GM13976 (cell line): Measurements from ENCODE around the gene MEGF11.
"Not testable (repeated sequence)": the region's sequence is repeated elsewhere in the genome, so short reads cannot be mapped to it uniquely, and the experiment has no call there.

ENCODE experiments used
- DNase-seq: peaks from one replicate; pipeline ENCODE4 v3.0.0; 2012; ENCODE audit warnings: low spot score
- in situ Hi-C: fragments of 300-500 bp; cut with MboI; formaldehyde crosslinking; loops from one replicate; pipeline ENCODE4 v1.12.0; 2022; ENCODE audit warnings: low sequenced_read_pairs, mixed read lengths, inconsistent platforms; ENCODE audit not compliant: unreplicated experiment
- TF ChIP-seq, protein P1 (sequence below): IDR thresholded peaks from 2 replicates; pipeline ENCODE4 v1.5.1; 2012; ENCODE audit warnings: borderline replicate concordance, mild to moderate bottlenecking; ENCODE audit not compliant: insufficient read depth; ENCODE audit errors: extremely low read depth, missing control alignments, control extremely low read depth

Gene MEGF11

GRCh38 chr15:65885668-65886218, 367.8 kb downstream of the MEGF11 start:
- no peak for DNase-seq
- TF ChIP-seq, protein P1, sequence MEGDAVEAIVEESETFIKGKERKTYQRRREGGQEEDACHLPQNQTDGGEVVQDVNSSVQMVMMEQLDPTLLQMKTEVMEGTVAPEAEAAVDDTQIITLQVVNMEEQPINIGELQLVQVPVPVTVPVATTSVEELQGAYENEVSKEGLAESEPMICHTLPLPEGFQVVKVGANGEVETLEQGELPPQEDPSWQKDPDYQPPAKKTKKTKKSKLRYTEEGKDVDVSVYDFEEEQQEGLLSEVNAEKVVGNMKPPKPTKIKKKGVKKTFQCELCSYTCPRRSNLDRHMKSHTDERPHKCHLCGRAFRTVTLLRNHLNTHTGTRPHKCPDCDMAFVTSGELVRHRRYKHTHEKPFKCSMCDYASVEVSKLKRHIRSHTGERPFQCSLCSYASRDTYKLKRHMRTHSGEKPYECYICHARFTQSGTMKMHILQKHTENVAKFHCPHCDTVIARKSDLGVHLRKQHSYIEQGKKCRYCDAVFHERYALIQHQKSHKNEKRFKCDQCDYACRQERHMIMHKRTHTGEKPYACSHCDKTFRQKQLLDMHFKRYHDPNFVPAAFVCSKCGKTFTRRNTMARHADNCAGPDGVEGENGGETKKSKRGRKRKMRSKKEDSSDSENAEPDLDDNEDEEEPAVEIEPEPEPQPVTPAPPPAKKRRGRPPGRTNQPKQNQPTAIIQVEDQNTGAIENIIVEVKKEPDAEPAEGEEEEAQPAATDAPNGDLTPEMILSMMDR, result no peak
- in situ Hi-C loops, result no loop called here

DNA sequence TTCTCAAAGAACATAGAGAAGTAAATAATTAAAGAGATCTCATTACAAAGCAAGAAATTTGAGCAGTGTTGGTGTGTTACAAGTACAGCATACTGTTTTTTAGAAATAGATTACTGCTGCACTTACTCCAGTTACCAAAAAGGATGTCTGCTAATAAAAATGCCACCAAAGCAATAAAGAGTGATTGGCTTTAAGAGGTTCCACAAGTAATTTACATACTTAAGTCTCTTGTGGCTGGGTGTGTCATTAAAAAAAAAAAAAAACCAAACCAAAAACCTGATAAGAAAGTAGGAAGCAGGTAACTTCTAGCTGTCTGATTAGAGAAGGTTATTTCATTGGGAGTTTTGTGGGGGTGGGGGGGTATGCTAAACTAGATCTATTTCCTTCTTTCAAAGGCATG, 369.0 kb downstream of the MEGF11 start:
- in situ Hi-C loops, result no loop called here
- no peak for DNase-seq
- TF ChIP-seq, protein P1, result no peak

GRCh38 chr15:65883571-65883970, 370.0 kb downstream of the MEGF11 start:
- no peak for DNase-seq
- TF ChIP-seq, protein P1, result no peak
- in situ Hi-C loops, result no loop called here

DNA sequence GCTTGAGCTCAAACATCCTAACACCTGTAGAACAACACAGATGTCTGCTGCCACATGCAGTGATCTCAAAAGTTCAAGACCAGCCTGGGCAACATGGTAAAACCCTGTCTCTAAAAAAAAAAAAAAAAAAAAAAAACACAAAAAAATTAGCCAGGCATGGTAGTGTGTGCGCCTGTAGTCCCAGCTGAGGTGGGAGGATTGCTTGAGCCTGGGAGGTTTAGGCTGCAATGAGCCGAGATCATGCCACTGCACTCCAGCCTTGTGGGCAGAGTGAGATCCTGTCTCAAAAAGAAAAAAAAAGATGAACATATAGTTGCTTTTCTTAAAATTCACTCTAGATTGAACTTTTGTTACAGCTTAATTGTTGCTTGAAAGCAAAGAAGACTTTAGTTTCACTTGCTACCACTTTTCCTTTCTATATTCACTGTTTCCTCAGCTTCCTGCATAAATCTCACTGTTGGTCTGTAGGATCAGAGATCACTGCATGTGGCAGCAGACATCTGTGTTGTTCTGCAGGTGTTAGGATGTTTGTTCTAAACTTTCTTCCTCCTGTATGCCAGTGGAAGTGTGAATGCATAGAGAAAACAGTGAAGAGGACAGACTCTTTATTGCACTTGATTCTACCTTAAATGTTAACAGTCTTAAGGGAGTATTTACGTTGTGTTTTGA, 371.6 kb downstream of the MEGF11 start:
- TF ChIP-seq, protein P1, result no peak
- no peak for DNase-seq
- in situ Hi-C loops, result no loop called here

DNA sequence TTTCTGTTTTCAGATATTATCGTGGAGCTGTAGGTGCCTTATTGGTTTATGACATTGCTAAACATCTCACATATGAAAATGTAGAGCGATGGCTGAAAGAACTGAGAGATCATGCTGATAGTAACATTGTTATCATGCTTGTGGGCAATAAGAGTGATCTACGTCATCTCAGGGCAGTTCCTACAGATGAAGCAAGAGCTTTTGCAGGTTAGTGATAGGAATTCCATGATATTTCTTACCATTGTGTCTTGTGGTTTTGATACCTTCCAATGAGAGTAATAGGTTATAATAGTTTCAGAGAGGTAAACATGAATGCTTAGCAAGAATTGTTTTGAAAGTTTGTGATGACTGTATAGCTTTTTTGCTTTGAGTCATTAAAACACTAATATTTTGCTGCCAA, 375.8 kb downstream of the MEGF11 start:
- no peak for DNase-seq
- TF ChIP-seq, protein P1, result no peak
- in situ Hi-C loops, result no loop called here

DNA sequence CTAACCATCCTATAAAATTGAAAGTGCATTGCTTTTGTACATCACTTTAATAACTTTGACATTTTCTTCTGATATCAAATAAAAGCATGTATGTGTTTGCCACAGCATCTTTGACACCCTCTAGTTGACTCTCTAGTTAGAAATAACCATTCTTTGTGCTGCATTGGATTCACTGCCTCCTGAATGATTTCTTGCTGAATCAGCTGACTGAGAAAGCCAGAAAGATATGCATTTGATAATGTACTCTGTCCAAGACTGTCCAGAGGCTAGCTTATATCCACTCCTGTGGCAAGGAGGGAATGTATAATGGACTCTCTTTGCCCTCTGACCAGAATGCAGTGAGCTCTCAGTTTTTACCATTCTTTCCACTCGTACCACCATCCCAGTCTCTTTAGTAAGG, 378.1 kb downstream of the MEGF11 start:
- TF ChIP-seq, protein P1, result no peak
- no peak for DNase-seq
- in situ Hi-C loops, result no loop called here

DNA sequence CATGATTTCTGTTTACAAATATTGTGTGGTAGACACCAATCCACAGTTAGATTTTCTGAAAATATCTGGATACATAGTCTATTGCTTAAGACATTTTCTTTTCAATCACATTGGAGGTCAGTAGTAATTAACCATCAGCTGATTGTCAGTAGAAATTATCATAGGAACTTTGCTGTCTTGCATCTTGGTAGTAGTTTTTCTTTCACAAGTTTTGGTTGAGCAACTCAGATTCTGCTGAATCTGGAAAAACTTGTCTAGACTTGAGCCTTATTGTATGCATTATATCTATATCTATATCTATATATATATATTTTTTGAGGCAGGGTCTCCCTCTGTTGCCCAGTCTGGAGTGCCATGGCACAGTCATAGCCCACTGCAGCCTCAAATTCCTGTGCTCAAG, 380.3 kb downstream of the MEGF11 start:
- TF ChIP-seq, protein P1, result no peak
- in situ Hi-C loops, result no loop called here
- DNase-seq, result no peak

GRCh38 chr15:65872596-65872995, 381.0 kb downstream of the MEGF11 start:
- DNase-seq, in situ Hi-C loops: not testable (repeated sequence)

DNA sequence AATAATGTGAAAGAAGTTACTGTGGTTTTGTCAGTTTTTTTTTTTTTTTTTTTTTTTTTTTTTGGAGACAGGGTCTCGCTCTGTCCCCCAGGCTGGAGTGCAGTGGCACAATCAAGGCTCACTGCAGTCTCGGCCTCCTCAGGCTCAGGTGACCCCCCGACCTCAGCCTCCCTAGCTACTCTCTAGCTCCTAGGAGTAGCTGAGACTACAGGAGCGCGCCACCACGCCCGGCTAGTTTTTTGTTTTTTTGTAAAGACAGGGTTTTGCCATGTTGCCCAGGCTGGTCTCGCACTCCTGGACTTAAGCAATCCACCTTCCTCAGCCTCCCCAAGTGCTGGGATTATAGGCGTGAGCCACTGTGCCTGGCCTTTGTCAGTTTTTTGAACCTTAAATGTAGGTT, 381.7 kb downstream of the MEGF11 start:
- DNase-seq, in situ Hi-C loops: not testable (repeated sequence)
